DOHH2 (cell line): ENCODE results near the gene GPR27.

Source experiments
- CTCF ChIP-seq: fragments of 200-600 bp; sonication (generic); IDR thresholded peaks from one replicate; pipeline ENCODE4 v1.5.1; 2014; ENCODE audit warnings: antibody characterized with exemption, mild to moderate bottlenecking, low read depth, low read length; ENCODE audit not compliant: poor library complexity, severe bottlenecking
- EZH2phosphoT487 ChIP-seq: fragments of 200-600 bp; sonication (generic); IDR thresholded peaks from 2 replicates; pipeline ENCODE4 v1.6.1; 2017; ENCODE audit warnings: borderline replicate concordance, mild to moderate bottlenecking, antibody characterized with exemption, low read length, moderate library complexity, mixed read lengths

GRCh38 chr3:71776538-71776937 is 22.9 kb downstream of the GPR27 start:
- TF ChIP-seq CTCF (no peak), EZH2phosphoT487 (no peak)
